ENCODE measurements around the gene RNF222.
"Not testable (repeated sequence)": the region's sequence is repeated elsewhere in the genome, so short reads cannot be mapped to it uniquely, and the experiment has no call there.

RNF222 gene

DNA sequence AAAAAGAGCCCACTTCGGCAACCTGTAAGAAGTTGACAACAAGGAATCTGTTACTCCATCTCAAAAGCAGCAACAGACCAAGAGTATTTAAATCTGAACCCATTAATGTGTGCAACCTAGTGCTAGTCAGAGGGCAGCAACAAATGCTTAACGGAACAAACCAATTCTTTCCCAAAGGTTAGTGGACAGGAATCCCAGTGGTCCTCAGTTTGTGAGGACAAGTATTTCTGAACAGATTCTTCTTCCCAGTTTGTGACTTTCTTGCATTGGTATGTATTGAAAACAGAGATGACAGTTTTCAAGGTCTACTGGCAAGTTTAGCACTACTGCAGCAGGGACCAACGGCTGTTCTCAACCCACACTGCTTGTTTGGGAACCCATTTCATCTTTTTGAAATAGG, 17.6 kb downstream of the RNF222 start:
- no peak for DNase-seq (ENCODE audit: low spot score)

GRCh38 chr17:8378117-8378516, 19.5 kb downstream of the RNF222 start:
- not testable (repeated sequence) for DNase-seq (ENCODE audit: low spot score)

DNA sequence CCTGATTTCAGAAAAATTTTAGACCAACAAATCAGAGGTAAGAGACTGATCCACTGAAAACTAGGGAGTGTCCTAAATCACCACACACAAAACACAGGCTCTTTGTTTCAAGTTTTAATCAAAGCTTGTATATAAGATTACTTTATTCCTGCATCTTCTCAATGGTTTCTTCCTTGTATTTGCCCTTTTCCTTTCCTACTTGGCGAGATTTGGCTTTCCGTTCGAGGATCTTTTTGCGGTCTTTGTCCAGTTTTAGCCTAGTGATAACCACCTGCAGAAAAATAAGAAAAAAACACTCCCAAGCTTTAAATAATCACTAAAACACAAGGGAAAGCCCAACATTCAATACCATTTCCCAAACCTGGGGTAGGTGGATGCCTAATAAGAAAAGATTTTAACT, 20.2 kb downstream of the RNF222 start:
- DNase-seq (ENCODE audit: low spot score), result no peak

DNA sequence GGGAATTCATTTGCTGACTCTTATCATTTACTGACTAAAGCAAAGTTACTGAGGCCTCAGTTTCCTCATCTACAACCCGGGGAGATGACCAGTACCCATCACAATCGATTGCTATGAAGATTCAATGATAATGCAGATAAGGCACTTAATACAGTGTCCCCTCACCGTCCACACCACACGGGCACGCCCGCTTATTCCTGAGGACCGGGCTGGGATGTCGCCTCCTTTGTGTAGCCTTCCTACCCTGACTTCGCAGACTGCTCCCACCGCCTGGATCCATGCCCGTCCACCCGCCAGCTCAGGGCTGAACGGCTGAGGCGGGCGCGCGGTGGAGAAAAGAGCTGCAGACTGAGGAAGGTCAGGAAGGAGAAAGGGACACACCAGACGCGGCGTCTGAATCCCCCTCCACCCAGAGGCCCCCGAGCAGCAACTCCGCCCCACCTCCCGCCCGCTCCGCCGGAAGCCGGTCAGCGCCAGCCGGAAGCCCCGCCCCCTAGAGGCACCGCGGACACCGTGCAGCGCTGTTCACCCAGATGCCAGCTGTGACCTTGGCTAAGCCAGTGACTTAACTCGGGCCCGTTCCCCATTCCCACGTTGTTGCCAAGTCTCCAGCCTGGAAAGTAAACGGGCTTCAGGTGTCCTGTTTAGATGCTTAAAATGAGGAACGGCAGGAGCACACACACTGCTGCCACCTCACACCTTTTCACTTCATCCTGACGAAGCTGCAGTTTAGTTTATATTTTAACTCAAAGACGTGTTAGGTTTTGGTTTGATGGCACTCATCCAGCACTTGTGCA, 21.2 kb downstream of the RNF222 start, which contains the start of gene KRABD2:
KRABD2 (minus strand) TSS at position 434 of the 797 bp plus-strand sequence.
- DNase-seq (ENCODE audit: low spot score), result peak; percentile 96

DNA sequence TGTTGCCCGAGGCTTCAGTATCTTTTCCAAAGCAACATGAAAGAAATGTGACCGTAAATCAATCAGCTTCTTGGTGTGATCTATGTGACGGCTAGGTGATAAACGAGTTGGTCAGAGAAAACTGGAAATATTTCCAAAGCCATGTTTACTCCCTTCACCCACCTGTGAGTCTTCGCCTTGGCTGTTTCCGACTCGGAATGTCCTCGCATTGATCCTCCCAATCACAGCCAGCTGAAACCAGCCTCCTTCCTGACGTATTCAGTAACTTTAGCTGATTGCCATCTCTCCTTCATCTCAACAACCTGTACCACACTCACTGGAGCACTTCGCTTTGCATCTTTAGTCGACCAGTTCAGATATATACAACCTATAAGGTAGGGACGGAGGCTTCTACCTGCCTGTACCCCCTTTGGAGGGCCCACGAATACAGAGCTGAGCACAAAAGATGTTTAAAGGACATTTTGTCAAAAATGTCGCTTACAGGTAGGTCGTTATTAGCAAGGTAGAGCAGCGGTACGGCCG, 21.8 kb downstream of the RNF222 start:
- DNase-seq (ENCODE audit: low spot score), result peak; percentile 27

DNA sequence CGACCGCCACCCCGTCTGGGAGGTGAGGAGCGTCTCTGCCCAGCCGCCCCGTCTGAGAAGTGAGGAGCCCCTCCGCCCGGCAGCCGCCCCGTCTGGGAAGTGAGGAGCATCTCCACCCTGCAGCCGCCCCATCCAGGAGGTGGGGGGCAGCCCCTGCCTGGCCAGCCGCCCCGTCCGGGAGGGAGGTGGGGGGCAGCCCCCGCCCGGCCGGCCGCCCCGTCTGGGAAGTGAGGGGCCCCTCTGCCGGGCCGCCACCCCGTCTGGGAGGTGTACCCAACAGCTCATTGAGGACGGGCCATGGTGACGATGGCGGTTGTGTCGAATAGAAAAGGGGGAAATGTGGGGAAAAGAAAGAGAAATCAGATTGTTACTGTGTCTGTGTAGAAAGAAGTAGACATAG, 23.8 kb downstream of the RNF222 start:
- DNase-seq (ENCODE audit: low spot score), result not testable (repeated sequence)

DNA sequence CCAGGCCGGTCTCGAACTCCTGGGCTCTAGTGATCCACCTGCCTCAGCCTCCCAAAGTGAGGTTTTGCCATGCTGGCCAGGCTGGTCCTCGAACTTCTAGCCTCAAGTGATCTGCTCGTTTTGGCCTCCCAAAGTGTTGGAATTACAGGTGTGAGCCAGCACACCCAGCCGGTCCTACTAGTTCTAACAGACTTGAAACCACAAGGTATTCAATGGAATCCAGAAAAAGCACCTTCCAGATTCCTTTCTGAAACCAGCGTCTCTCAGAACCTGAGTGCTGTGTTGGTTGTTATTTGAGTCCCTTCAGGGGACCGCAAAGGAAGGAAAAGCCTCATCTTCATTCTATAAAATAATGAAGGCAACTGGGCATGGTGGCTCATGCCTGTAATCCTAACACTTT, 25.2 kb downstream of the RNF222 start:
- no peak for DNase-seq (ENCODE audit: low spot score)

- no peak for DNase-seq (ENCODE audit: low spot score)
Measured at GRCh38 chr17:8371786-8372185, 25.8 kb downstream of the RNF222 start.

DNA sequence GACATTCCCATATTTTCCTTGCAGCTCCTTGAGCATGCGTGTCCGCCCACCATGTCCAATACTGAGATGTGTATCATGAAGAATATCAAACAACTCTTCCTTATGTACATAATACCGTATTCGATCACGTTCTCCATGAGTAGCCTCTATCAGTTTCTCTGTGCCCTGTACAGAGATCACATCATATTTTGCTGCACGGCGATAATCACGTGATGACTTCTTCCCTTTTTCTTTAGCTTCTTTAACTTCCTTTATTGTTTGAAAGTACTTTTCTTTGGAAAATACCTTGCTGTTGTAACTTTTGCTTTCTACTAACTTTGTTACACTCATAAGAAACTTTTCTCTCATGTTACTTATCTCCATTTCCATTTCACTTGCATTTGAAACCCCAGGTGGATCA, 27.7 kb downstream of the RNF222 start:
- DNase-seq (ENCODE audit: low spot score), result no peak

DNA sequence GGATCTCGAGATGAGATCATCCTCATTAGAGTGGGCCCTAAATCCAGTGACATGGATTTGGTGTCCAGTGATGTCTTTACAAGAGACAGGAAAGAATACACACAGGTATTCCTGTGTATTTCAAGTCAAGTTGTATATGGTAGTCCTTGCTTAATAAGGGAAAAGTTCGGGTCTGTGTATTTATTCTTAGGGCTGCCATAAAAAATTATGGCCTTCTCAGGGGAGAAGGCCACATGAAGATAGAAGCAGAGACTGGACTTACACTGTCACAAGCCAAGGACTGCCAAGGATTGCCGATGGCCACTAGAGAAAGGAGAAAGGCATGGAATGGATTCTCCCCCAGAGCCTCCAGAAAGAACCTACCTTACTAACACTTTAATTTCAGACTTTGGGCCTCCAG, 29.4 kb downstream of the RNF222 start:
- no peak for DNase-seq (ENCODE audit: low spot score)

GRCh38 chr17:8366231-8366630, 31.4 kb downstream of the RNF222 start:
- DNase-seq (ENCODE audit: low spot score), result peak; percentile 26

DNA sequence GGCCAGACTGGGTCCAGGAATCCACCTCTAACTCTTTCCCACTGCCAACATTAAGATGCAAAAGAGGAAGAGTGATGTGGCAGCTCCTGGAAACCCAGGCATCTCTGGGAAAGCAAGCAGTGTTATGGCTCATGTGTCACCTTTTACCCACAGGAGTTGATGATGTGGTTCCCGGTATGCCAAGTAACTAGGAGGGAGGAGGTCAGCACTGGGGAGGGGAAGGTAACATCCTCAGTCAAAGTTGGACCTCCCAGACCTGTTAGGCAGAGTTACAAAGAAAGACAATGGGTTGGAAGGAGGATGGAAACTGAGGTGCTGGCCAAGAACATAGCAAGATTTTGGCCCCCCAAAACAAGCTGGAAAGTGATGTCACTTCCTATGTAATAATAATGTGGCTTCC, 32.5 kb downstream of the RNF222 start:
- no peak for DNase-seq (ENCODE audit: low spot score)

GRCh38 chr17:8362651-8363332, 34.8 kb downstream of the RNF222 start:
- DNase-seq (ENCODE audit: low spot score), result peak; percentile 17

DNA sequence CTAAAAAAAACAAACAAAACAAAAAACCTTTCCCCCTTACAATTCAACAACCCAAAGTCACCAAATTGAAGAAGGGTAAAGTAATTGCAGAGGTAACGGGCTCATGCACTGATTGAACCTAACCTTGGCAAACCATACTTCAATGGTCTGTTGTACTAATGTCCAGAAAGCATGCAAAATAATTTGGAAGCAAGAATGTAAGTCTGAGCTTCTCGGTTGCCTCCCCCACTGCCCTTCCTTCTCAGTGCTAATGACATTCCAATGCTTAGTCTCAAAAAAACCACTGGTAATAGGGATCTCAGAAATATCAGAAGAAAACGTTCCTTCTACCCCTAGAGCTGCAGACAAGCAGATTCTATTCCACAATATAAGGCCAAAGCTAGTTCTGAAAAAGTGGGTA, 36.9 kb downstream of the RNF222 start:
- no peak for DNase-seq (ENCODE audit: low spot score)

DNA sequence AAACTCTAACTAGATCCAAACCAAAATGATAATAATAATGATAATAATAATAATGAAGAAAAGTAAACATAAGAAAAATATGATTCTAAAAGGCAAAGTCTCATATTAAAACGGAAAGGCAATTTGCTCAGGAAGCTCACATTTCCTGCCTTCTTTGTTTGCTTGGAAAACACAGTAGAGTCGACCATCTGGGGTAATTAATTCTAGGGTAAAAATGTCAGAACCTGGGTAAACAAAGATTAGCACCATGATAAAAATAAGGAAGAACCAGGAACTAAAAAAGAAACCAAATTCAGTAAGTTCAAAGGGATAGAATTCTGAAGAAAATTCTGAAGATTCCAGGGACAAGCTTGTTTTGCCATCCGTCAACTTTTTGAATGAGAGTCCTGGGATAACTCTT, 37.4 kb downstream of the RNF222 start:
- no peak for DNase-seq (ENCODE audit: low spot score)

DNA sequence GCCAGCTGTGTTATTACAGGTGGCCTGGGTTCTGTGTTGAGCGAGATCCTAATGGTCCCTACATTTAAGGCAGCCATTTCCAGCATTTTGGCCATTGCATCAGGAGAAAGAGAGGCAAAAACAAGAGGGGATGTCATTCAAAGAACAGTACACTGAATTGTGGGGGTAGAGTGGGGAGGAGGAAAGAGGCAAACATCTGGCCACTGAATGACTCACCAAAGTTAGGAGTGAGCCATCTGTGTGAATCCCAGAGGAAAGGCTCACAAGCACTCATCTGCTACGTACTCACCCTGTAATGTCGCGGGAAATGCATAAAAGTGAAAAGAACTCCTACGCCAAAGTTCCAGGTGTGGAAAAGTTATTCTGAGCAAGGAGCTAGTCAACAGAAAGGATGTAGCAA, 37.9 kb downstream of the RNF222 start:
- DNase-seq (ENCODE audit: low spot score), result peak; percentile 89

- no peak for DNase-seq (ENCODE audit: low spot score)
Measured at GRCh38 chr17:8357910-8358309, 39.7 kb downstream of the RNF222 start.

GRCh38 chr17:8354236-8354635, 43.4 kb downstream of the RNF222 start:
- DNase-seq (ENCODE audit: low spot score), result no peak

- no peak for DNase-seq (ENCODE audit: low spot score)
Measured at GRCh38 chr17:8353736-8354135, 43.9 kb downstream of the RNF222 start.

DNA sequence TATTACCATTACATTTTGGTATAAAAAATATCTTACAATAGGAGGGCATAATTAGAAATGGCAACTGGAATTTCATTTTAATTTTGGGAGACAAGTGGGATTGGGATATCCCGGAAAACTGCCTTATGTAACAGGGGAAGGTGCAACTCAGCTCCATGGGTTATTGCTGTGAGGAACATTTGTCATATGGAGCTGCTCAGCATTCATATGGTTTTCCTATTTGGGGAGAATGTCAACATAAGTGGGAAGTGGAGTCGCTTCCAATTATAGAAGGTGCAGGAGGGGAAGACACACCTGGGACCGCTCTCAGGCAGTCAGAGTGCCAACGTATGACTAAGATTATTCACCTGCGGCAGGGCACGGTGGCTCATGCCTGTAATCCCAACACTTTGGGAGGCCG, 47.3 kb downstream of the RNF222 start:
- DNase-seq (ENCODE audit: low spot score), result no peak

DNA sequence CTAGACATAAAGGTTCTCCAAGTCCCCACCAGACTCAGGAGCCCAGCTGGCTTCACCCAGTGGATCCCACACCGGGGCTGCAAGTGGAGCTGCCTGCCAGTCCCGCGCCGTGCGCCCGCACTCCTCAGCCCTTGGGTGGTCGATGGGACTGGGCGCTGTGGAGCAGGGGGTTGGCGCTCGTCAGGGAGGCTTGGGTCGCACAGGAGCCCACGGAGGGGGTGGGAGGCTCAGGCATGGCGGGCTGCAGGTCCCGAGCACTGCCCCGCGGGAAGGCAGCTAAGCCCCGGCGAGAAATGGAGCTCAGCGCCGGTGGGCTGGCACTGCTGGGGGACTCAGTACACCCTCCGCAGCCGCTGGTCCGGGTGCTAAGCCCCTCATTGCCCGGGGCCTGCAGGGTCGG, 50.6 kb downstream of the RNF222 start:
- DNase-seq (ENCODE audit: low spot score), result not testable (repeated sequence)

DNA sequence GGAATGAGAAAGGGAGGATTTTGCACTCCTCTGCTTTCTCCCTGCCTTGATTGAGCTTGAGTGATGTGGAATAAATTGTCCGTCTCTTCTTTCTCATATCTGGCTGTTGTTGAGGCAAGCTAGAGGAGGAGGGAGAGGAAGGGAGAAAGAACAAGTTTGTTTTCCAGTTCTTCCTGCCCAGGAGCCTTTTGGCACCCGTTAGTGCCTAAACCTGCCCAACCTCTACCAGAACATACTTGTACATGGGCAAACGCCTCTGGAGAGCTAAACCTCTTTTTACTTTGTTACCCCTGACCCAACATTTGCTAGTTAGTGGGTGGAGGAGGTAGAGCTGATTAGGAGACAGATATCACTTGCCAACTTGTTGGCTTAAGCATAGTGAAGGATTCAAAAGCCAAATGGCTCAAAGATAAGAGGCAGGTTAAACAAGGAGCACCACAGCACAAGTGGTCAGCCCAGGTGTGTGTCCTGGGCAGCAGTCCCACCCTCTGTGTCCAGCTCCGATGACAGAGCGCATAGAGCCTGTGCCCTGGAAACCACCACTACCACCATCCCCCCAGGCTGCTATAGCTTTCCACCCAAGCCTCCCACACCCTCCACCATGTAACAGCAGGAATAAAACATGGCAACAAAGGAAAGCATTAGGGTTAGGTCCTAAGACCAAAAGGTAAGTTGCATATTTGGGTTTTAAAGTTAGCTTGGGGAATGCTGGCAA, 51.5 kb downstream of the RNF222 start:
- DNase-seq (ENCODE audit: low spot score), result no peak
